Measurements from ENCODE around the gene M1AP.

M1AP gene

DNA sequence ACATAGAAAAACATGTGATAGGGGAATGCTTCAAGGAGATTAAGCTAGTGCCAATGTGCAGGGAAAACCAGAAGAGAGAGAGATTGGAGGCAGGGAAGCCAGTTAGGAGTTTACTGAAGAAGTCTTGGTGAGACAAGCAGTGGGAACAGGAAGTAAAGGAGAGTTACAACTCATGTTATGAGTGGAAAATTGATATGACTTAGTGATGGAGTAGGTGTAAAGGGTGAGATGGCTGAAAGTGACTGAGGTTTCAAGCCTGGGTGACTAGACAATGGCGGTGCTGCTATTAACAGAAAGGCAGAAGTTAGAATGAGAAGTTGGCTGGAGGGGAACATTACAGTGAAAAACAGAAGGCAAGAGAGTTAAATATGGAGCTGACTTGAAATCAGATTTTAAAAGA, 77.1 kb downstream of the M1AP start:
- TF ChIP-seq CTCF (IDR thresholded peaks at IDR 0.05): no peak

DNA sequence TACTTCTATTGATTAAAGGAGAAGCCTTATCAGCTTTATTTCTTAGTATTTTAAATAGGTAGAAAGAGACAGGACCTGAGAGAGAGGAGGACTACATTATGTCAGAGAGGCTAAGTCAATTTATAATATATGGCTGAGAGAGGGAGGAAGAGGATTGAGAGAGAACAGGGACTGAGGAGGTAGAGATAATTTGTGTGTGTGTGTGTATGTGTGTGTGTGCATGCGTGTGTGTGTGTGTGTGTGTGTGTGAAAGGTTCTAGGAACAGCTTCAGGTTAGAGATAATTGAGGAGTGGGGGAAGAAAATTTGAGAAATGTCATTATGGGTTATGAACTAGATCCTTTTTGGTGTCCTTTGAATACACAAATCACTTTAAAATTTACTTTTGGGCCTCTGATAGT, 78.4 kb downstream of the M1AP start:
- TF ChIP-seq CTCF (IDR thresholded peaks at IDR 0.05): no peak

- no peak for TF ChIP-seq CTCF (IDR thresholded peaks at IDR 0.05)
Observed at GRCh38 chr2:74567881-74568280, 80.2 kb downstream of the M1AP start.

DNA sequence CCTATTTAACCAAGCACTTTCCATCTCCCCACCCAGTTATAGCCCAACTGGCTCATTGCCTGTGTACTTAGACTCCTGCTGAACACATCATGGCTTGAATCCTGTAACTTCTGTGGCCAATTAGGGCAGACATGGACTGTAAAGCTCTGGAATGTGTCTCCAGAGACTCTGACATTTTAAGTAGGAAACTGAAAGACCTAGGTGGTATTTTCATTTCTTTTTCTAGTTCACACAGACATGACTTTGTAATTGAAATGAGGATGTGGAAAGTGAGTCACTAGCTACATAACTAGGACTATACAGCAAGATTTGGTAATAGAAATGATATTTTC, 81.4 kb downstream of the M1AP start:
- no peak for TF ChIP-seq CTCF (IDR thresholded peaks at IDR 0.05)

DNA sequence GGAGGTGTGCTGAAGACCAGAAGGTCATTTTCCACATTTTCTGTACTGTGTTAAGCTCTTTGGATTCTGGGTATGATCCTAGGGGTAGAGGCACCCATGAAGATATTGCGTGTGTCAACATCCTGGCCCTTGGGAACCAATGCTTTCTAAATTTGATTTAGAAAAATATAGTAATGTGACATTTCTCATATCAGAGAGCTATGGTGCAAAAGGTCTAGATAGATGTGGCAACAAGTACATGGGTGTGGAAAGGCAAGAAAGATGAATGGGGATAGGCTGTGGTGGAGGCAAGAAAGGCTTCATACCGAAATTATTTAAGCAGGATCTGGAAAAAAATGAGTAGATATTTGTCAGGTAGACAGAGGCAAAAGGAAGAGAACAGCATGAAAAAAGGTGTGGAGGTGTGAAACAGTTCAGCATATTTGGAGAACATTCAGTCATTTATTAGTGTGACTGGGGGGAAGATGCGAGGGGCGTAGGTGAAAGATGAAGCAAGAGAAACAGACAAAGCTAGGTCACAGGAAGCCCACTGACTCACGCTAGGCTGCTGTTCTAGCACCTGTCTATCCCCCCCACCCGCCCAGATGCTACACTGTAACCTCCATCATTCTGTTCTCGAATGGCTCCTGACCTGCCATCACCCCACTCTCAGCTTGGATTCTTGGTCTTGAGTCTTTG, 81.9 kb downstream of the M1AP start:
- TF ChIP-seq CTCF (IDR thresholded peaks at IDR 0.05): no peak

- no peak for TF ChIP-seq CTCF (IDR thresholded peaks at IDR 0.05)
Observed at GRCh38 chr2:74564222-74564621, 83.9 kb downstream of the M1AP start.

DNA sequence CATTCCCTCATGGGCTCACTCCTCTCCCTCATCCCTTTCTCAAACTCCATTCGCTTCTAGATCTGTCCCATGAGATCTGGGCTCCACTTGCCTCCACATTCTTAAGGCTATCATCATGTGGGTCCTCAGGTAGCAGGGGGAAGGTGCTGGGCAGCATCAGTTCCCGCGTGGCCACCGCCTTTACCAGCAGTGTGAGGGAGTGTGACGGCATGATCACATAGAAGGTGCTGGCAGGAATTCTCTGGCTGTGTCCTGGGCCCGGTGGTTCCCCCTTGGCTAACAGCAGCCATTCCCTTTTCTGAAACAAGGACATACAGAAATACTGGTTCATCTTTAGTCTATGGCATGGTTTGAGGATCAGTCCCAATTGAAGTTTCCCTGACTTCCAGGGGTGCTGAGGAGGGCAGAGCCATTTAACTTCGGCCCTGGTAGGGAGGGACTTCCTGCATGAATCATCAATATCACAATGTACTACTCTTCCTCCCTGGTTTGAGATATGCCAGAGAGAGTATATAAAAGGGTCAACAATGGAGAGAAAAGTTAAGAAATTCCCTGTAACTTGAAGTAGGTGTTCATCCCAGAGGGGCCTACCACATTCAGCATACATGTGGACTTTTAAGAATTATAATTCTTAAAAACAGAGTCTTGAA, 85.9 kb downstream of the M1AP start:
- TF ChIP-seq CTCF (IDR thresholded peaks at IDR 0.05): no peak

DNA sequence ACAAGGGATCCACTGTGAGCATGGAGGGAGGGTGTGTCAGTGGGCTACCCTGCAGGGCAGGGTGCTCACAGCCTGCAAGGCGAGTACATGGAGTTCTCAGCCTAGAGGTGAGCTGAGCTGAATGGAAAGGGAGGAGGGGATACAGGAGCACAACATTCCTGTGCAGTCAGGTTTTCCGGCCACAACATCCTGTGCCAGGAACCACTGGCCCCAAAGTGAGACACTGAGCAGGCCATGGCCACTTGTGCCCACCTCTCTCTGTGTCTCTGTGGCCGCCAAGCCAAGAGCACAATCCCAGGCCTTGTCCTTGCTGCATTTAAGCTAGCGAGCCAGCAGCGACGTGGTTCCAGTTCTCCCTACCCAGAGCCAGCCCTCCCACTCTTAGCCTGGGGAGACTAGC, 87.5 kb downstream of the M1AP start:
- no peak for TF ChIP-seq CTCF (IDR thresholded peaks at IDR 0.05)

All from LNCAP (cell line).